NCI-H2107 treated with DMSO at 0.1 percent for 48 hours (cell line): ENCODE data around the gene ZNF23.

Source experiments
- DNase-seq: peaks from one replicate; lab custom pipeline; 2025; ENCODE audit not compliant: unreplicated experiment; lab: John Stamatoyannopoulos, UW

The ZNF23 gene

DNA sequence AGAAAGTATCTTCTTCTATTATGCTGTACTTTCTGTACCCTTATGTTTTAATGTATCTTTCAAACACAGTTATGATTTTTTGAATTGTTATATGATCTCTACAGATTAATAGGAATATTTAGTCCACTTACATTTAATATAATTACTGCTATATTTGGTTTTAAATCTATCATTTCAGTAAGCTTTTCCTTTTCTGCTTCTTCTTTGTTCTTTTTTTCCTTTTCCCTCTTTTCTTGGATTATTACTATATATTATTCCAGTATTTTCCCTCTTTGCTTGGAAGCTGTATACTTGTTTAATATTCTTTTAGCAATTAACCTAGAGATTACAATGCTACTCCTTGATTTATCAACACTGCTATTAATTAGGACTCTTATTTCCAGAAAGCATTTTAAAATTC is 33.7 kb downstream of the ZNF23 start:
- no peak for DNase-seq

DNA sequence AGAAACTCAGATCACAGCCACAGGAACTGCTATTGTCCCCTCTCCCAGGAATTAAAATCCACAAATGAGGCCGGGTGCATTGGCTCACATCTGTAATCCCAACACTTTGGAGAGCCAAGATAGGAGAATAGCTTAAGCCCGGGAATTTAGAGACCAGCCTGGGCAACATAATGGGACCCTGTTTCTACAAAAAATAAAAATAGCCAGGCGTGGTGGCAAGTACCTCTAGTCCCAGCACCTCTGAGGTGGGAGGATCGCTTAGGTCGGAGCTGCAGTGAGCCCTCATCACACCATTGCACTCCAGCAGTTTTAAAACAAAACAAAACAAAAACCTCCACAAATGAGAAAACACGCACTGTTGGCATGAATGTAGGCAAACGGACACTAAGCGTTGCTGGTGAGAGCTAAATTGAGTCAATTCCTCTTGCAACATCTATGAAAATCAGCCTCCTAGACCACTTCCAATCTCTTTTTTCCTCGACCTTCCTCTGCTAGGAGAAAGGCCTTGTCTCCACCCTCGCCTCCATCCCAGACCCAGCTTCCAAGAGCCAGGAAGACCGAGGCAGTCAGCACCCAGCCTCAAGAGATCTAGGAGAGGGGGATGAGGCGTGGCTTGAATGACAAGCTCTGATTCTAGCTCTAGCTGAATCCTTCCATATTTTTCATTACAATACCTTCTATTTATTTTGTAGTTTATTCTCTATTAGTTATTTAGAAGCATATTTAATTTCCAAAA is 35.0 kb downstream of the ZNF23 start:
- no peak for DNase-seq

DNA sequence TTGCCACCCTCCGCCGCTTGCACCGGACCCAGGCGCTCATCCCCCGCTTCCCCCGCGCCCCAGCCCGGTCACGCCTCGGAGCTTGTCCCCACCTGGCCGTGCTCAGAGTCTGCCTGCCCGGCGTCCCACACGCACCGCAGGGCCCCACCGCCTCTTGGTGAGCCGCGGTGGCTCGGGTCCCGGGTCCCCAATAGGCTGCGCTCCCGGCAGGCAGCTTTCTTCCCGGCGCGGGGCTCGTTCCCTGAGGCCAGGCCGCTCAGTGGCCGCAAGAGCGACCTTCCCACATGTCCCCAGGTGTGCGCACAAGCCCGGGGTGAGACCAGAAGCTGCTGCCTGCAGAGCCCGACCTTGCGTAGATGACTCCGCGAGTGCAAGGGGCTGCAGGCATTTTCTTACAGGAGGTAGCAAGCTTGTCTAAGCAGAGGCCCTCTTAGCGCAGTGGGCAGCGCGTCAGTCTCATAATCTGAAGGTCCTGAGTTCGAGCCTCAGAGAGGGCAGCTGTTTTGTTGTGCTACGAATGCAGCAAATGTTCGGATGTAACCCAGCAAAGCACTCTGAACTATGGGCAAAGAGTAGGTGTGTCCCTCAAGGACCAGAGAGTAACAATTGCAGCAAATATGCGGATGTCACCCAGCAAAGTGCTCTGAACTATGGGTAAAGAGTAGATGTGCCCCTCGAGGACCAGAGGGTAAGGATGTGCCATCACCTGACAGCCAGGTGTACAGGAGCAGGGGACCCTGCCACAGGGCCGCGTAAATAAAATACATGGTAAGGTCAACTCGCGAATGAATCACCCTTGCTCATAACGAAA is 35.8 kb downstream of the ZNF23 start:
- peak; percentile 57 for DNase-seq

DNA sequence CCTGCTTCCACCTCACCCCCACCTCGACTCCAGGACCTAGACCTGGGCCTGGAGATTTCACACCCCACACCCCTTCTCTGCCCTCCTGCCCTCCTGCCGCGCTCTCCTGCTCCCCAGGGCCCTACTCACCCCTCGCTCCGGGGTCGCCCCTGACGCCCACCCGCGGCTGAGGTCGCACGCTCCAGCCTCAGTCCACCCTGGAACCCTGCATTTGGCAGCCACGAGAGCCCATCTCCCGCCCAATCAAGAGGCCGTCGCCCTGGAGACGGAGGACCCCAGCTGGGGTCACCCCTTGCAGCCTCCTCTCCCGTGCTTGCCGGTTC is 36.3 kb downstream of the ZNF23 start:
- no peak for DNase-seq

DNA sequence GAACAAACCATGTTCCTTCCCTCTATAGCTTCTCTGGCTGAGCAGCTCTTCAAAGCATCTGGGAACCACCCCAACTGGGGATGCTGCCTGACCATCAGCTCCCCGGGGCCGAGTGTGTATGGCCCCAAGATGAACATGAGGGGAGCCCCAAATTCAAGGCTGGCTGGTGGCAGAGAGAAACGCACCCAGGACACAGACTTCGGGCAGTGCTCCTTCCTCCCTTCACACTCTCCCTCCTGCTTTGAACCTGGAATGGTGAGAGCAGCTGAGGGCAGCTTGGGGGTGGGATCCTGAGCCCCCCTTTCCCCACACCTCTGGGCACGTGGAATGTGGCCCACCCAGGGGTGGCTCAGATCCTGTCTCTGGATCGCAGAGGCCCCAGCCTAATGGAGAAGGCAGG is 37.4 kb downstream of the ZNF23 start:
- DNase-seq, result no peak

DNA sequence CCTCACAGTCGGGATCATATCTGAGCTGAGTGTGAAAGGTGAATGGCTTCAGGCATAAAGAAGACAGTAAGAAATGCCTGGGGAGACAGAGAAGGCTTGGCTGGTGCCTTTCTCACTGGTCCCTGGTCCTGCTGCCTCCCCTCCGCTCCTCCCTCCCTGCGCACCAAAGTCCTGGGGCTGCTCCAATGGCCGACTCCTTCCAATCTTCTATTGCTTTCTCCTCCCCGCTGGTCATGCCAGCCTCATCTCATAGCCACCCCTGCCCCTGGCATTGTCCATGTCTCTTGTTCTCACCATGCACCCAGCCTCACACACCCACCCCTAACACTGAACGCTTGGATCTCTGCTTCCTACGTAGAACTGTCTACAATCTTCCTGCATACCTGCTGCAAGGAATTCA is 38.2 kb downstream of the ZNF23 start:
- no peak for DNase-seq

DNA sequence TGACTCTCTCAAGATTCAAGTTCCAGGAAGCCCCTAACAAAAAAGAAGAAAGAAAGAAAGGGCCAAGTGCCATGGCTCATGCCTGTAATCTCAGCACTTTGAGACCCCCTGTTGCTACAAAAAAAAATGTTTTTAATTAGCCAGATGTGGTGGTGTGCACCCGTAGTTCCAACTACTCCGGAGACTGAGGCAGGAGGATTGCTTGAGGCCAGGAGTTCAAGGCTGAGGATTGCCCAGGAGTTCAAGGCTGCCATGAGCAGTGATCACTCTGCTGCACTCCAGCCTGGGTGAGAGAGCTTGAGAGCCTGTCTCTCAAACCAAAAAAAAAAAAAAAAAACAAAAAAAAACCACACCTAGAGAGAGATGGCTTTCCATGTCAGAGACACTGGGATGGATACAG is 39.0 kb downstream of the ZNF23 start:
- no peak for DNase-seq

DNA sequence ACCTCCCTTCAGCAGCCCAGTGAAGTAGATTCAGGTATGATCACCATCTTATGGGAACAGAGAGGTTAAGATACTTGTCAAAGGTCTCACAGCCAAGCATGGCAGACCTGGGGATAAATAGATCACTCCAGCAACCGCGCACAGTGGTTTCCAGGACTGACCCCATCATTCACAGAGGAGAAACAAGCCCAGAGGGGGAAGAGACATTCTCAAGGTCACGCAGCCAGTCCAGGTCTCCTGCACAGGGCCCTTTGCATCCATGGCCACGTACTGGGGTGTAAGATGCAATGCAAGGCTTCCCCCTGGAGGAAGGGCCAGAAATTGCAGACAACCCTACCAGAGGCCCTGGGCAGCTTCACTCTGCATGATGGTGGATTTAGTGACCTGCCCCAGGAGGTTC is 40.1 kb downstream of the ZNF23 start:
- DNase-seq, result peak; percentile 1

DNA sequence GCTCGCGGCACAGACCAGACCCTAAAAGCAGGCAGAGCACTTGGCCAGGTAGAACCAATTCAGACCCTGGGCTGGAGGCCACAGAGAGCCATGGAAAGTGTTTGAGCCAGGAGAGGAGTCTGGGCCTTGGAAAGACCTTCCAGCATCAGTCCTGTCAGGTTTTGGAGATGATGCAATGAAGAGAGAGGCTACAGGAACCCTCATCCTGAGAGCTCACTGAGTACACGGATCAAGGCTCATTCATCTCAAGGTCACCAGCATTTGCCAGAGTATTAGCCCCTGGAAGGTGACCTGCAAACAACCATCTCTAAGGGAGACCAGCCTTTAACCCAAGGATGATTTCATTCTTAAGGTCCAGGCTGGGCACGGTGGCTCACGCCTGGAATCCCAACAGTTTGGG is 48.0 kb downstream of the ZNF23 start:
- no peak for DNase-seq

DNA sequence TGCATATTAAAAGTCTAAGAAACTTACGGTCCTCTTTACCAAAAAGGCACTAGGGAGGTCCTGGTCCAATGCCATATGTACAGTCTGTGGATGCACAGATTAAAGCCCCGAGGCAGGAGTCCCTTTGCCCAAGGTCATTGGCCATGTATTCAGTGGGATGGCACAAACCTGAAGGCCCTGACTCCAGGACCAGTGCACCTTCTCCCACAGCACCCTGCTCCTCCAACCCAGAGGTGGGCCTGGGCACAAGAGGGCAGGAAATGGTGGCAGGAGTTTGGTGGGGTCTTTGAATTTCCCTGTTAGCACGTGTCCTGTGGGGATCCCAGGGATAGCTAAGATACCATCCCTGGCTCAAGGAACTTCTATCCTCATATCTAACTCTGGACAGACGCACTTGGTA is 48.7 kb downstream of the ZNF23 start:
- DNase-seq, result no peak

DNA sequence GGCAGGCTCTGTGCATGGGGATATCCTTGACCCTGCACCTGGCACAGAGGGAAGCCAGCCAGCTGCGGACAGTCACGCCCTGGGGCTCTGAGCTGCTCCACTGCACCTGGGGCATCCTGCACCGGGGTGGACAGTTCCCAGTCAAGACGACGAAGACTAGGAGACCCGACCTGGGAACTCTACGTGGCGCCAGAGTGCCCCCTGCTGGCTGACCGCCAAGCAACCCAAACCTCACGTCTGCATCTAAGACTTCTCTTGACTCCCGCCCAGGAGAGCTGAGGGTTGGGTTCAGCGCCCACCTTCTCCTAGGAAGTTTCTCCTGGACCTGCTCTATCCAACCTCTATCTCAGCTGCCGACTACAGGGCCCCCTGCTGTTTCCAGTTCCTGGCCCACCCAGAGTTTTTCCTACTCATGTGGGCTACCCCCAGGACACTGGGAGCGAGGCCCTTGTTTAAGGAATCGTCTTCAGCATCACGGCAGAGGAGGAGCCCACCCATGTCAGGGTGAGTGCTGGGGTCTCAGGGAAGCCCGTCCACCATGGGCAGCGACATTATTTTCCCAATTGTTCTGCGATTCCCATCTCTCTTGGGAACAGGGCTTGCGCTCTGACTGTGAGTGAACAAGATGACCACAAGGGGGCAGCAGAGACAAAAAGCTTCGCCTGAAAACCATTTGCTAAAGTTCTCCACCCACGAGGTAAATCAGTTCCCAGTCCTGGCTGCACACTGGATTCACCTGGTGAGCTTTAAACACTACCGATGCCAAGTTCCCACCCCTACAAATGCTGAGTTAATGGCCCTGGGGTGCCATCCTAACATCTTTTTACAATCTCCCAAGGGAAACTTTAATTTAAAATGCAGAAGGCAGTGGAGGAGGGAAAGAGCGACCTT is 49.5 kb downstream of the ZNF23 start:
- DNase-seq, result peak; percentile 69

DNA sequence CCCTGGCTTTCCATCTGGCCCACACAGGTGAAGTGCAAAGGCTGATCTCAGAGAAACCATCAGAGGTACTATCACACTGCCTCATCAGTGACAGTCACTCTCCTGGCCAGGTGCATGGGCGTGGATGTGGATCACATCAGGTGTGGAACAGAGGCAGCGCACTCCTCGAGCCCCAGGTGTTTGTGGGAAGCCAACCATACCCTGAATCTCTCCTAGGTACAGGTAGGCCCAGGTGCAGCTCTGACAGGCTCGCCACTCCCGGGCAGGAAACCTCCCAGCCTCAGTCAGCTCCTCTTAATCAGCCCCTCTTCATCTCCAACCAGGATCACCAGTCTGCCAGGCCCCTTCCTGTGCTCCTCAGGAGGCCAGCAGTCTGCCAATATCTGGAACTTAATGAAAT is 51.9 kb downstream of the ZNF23 start:
- DNase-seq, result peak; percentile 11

DNA sequence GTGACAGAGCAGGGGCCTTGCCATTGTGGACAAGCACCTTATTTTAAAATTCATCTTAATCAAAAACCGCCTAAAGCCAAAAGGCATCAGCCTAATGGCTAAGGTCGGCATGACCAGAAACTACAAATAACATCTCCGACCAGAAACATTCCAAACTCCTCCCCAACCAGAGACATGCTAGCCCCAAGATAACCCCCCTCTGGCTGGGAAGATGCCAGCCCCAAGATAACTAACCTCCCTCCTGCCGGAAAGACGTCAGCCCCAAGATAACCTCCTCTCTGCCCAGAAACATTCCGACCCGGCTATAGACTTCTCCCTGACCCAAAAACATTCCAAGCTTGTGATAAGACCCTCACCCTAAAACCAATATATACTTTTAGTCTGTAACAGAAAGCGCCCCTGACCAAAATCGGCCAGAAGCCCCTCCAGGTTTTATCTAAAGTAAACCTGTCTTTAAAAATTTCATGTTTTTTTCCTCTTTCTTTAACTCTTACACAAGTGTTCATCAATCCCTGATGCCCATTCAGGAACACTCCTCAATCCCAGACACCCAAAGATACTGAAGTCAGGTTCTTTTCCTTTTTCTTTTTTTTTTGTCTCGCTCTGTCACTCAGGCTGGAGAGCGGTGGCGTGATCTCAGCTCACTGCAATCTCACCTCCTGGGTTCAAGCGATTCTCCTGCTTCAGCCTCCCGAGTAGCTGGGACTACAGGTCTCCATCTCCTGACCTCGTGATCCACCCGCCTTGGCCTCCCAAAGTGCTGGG is 52.9 kb downstream of the ZNF23 start:
- DNase-seq, result no peak

DNA sequence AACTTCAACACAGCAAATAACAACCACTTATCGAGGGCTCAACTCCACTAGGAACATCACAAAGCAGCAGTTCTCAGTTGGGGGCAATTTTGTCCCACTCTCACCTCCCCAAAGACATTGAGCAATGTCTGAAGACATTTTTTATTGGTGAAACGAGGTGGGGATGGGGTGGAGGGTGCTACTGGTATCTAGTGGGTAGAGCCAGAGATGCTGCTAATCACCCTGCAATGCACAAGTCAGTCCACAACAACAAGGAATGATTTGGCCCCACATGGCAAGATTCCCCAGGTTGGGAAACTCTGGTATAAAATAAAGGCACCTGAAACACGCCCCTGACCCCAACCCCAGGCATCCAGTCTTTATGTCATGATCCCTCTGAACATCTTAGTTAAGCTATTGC is 53.5 kb downstream of the ZNF23 start:
- DNase-seq, result no peak

DNA sequence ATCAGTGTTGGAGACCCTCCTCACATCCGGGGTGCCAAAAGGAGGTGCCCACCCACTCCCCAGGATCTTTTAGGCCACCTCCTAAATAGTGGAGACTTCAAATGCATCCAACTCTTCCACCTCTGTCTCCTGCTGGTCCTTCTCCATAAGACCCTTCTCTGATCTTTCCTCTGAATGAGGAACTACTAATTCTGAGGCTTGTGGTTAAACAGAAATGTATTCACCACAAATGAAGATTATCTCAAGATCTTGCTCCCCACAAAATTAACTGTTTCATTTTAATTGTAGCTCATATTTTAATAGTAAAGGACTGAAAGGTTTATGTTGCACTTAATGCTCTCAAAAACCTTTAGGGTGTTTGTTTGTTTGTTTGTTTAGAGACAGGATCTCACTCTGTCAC is 54.3 kb downstream of the ZNF23 start:
- DNase-seq, result no peak

DNA sequence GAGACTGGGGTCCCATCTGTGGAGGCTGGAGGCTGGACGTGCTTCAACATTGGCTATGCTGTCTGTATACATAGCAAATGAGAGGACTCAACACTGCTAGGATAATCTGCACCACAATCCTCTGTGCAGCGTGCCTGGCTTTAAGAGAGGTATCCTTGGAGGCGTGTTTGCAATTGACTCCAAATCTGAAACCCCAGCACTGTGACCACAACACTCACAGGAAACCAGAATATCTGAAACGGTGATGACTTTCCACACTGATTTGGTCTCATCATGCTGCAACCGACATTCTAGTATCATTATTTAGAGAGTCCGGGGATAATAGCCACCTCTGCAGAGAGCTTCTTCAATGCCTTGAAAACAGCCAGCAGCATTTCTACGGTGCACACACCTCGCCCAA is 55.3 kb downstream of the ZNF23 start:
- no peak for DNase-seq

DNA sequence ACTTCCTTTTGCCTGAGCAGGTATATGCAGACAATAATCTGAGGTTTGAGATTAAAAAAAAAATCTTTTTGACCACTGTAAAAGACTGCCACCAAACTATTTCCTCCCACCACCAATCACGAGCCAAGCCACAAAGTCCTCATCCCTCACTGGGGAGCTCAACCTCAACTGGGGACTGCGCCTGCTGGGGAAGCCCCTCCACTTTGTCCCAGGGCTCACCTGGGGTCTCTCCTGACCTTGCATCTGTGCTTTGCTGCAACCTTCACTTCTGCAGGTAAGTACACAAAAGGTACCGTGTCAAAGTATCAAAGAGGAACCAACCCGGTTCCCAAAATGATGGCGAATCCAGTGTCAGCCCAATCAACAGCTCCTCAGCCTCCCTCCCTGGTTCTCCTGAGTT is 55.7 kb downstream of the ZNF23 start:
- no peak for DNase-seq

DNA sequence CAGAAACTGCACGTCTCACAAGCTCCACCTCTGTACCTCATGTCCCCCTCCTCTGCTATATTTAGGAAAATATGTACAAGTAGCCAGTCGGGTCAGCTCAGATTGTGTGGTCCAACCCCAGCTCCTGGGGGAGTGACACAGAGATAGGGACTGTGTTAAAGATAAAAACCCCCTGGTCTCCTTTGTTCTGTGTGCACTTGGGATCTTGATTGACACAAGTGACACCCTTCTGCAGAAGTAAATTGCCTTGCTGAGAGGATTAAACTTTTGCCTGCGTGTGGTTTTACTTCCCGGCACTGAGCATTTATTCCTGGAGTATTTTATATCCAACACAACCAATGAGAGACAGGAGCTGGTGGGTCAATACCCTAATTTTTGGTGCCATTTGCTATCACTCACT is 57.7 kb downstream of the ZNF23 start:
- no peak for DNase-seq

DNA sequence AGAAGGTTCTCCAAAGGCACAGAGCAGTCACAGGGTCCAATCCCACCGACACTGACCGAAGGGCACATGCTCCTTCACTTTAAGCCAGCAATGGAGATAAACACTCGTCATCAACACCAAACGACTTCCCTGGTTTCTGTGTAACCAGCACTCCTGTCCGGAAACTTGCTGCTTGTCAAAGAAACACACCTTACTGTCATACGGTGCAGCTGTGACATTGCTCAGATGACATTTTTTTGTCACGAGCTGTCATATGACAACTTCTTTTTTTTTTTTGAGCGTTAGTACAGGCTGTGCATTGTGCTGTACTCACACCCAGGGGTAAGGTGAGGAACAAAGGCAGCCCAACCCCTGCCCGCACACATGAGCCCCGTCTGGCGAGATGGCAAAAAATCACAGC is 59.4 kb downstream of the ZNF23 start:
- DNase-seq, result no peak

DNA sequence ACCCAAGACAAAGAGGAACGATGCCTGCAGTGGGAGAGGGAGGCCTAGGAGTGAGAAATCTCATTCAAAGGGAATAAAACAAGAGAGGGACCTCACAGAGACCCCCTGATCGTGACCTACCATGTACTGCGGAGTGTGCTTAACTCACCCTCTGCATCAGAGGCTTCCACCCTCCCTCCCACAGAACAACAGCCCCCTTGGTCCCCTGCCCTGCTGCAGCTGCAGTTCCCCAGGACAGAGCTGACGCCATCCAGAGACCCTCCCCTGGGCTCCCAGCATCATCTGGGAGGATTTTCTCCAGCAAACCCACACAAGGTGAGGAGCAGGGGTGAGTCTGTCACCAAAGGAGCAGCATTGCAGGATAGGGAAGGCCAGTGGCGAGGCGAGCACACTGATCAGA is 60.0 kb downstream of the ZNF23 start:
- no peak for DNase-seq
